SK-N-SH (cell line): Measurements from ENCODE around the gene GNG13.

Source experiments
- EZH2phosphoT487 ChIP-seq: fragments of 200-600 bp; sonication (generic); IDR thresholded peaks from 2 replicates; pipeline ENCODE4 v1.6.1; 2017; ENCODE audit warnings: low read depth, mixed run types, mild to moderate bottlenecking, antibody characterized with exemption, moderate library complexity, borderline replicate concordance
- FOXJ3 ChIP-seq: sonication (generic); formaldehyde crosslinking; IDR thresholded peaks from 2 replicates; pipeline ENCODE4 v1.5.1; 2020; ENCODE audit warnings: mild to moderate bottlenecking, missing genetic modification reagents
- MXI1 ChIP-seq: IDR thresholded peaks from 2 replicates; pipeline ENCODE4 v1.6.1; 2012; ENCODE audit warnings: mild to moderate bottlenecking, low read depth, low read length, improper control_type of control experiment
- POLR2AphosphoS5 ChIP-seq: IDR thresholded peaks from 2 replicates; pipeline ENCODE4 v1.6.1; 2012; ENCODE audit warnings: low read depth, low read length
- REST ChIP-seq: IDR thresholded peaks from 2 replicates; pipeline ENCODE4 v1.6.1; 2012; ENCODE audit warnings: mild to moderate bottlenecking, low read depth, low read length, moderate library complexity
- TF ChIP-seq, protein P1 (sequence below): fragments of 200-600 bp; sonication (generic); IDR thresholded peaks from 2 replicates; pipeline ENCODE4 v1.6.1; 2017; ENCODE audit warnings: antibody characterized with exemption, mild to moderate bottlenecking, moderate library complexity

- TF ChIP-seq REST (no peak), FOXJ3 (no peak), MXI1 (no peak), EZH2phosphoT487 (no peak), POLR2AphosphoS5 (no peak)
- TF ChIP-seq, protein P1, sequence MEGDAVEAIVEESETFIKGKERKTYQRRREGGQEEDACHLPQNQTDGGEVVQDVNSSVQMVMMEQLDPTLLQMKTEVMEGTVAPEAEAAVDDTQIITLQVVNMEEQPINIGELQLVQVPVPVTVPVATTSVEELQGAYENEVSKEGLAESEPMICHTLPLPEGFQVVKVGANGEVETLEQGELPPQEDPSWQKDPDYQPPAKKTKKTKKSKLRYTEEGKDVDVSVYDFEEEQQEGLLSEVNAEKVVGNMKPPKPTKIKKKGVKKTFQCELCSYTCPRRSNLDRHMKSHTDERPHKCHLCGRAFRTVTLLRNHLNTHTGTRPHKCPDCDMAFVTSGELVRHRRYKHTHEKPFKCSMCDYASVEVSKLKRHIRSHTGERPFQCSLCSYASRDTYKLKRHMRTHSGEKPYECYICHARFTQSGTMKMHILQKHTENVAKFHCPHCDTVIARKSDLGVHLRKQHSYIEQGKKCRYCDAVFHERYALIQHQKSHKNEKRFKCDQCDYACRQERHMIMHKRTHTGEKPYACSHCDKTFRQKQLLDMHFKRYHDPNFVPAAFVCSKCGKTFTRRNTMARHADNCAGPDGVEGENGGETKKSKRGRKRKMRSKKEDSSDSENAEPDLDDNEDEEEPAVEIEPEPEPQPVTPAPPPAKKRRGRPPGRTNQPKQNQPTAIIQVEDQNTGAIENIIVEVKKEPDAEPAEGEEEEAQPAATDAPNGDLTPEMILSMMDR = no peak
These were observed 44.1 kb downstream of the GNG13 start for GRCh38 chr16:756428-756827.
